CD4-positive, alpha-beta memory T cell (primary cell): ENCODE results near the gene SLC47A1. TPM values are rescaled to one million over a fixed set of nuclear protein-coding genes. Genes with fewer than 3 reads are reported as not detected.

Experiments
- CTCF ChIA-PET: fragments of 350-600 bp; sonication (Branson Sonifier 250); formaldehyde crosslinking; loops from one replicate; lab custom pipeline; 2021; ENCODE audit warnings: inconsistent platforms; ENCODE audit not compliant: partially characterized antibody; lab: Charles Lee
- POLR2A ChIA-PET: fragments of 350-600 bp; sonication (Branson Sonifier 250); formaldehyde crosslinking; loops from one replicate; lab custom pipeline; 2021; ENCODE audit not compliant: partially characterized antibody; lab: Charles Lee
- DNase-seq, 5 donors: peaks; one replicate each; pipeline versions ENCODE4 v3.0.0 to v3.0.0-alpha.2; 2020 to 2022; ENCODE audit warnings: mixed read lengths in 1 of 5
- H3K27ac ChIP-seq: one replicate; pipeline ENCODE4 v1.7.0; 2013; ENCODE audit warnings: low read depth, low read length
- H3K27me3 ChIP-seq: 2 replicates; pipeline ENCODE4 v1.7.0; 2013; ENCODE audit warnings: mild to moderate bottlenecking, low read length, moderate library complexity; ENCODE audit not compliant: insufficient read depth
- H3K36me3 ChIP-seq: 2 replicates; pipeline ENCODE4 v1.7.0; 2013; ENCODE audit warnings: mild to moderate bottlenecking, low read length, moderate library complexity; ENCODE audit not compliant: insufficient read depth
- H3K4me1 ChIP-seq: 2 replicates; pipeline ENCODE4 v1.7.0; 2013; ENCODE audit warnings: mild to moderate bottlenecking, low read length, moderate library complexity; ENCODE audit not compliant: insufficient read depth
- H3K4me3 ChIP-seq, 2 donors: one replicate each; pipeline ENCODE4 v1.7.0; 2013; ENCODE audit warnings: low read length in 2 of 2, mild to moderate bottlenecking in 1 of 2
- H3K9me3 ChIP-seq, 2 donors: one replicate each; pipeline ENCODE4 v1.7.0; 2013; ENCODE audit warnings: low read length in 2 of 2, control low read depth in 1 of 2; ENCODE audit not compliant: control insufficient read depth in 1 of 2
- H3K27ac Mint-ChIP-seq, 7 donors: one replicate each; pipeline ENCODE4 v1.8.0; 2020 to 2021; ENCODE audit warnings: mixed read lengths in 7 of 7, mild to moderate bottlenecking in 6 of 7, inconsistent platforms in 3 of 7, moderate library complexity in 3 of 7
- H3K27me3 Mint-ChIP-seq, 2 donors: one replicate each; pipeline ENCODE4 v1.8.0; 2020 to 2021; ENCODE audit warnings: mixed read lengths in 2 of 2
- H3K36me3 Mint-ChIP-seq, 2 donors: one replicate each; pipeline ENCODE4 v1.8.0; 2020 to 2021; ENCODE audit warnings: mixed read lengths in 2 of 2, inconsistent platforms in 1 of 2, mild to moderate bottlenecking in 1 of 2
- H3K4me1 Mint-ChIP-seq, 4 donors: one replicate each; pipeline ENCODE4 v1.8.0; 2020 to 2021; ENCODE audit warnings: mixed read lengths in 4 of 4, mild to moderate bottlenecking in 1 of 4
- H3K4me3 Mint-ChIP-seq, 8 donors: one replicate each; pipeline ENCODE4 v1.8.0; 2020 to 2021; ENCODE audit warnings: mixed read lengths in 8 of 8, mild to moderate bottlenecking in 7 of 8, moderate library complexity in 6 of 8, inconsistent platforms in 3 of 8
- H3K9me3 Mint-ChIP-seq, 8 donors: one replicate each; pipeline ENCODE4 v1.8.0; 2020 to 2021; ENCODE audit warnings: mixed read lengths in 8 of 8, mild to moderate bottlenecking in 5 of 8, inconsistent platforms in 3 of 8, moderate library complexity in 1 of 8
- intact Hi-C: fragments of 100-400 bp; cut with micrococcal nuclease; formaldehyde crosslinking; loops from one replicate; pipeline ENCODE4 v1.15.1; 2023
- polyA plus RNA-seq, 2 donors: library from polyadenylated mRNA; unstranded; fragments of 300-500 nt; fragmentation: Illumina TruSeq; gene quantifications; one replicate each; pipeline ENCODE4 v1.2.3, GENCODE V29; 2021
- total RNA-seq, 2 experiments: library from RNA; stranded (reverse); gene quantifications; one replicate each; pipeline ENCODE4 v1.2.3, GENCODE V29; 2021

The SLC47A1 gene
- total and polyA plus RNA-seq, 4 experiments from 2014 or later, result 0.25 TPM; not detected in 3

DNA sequence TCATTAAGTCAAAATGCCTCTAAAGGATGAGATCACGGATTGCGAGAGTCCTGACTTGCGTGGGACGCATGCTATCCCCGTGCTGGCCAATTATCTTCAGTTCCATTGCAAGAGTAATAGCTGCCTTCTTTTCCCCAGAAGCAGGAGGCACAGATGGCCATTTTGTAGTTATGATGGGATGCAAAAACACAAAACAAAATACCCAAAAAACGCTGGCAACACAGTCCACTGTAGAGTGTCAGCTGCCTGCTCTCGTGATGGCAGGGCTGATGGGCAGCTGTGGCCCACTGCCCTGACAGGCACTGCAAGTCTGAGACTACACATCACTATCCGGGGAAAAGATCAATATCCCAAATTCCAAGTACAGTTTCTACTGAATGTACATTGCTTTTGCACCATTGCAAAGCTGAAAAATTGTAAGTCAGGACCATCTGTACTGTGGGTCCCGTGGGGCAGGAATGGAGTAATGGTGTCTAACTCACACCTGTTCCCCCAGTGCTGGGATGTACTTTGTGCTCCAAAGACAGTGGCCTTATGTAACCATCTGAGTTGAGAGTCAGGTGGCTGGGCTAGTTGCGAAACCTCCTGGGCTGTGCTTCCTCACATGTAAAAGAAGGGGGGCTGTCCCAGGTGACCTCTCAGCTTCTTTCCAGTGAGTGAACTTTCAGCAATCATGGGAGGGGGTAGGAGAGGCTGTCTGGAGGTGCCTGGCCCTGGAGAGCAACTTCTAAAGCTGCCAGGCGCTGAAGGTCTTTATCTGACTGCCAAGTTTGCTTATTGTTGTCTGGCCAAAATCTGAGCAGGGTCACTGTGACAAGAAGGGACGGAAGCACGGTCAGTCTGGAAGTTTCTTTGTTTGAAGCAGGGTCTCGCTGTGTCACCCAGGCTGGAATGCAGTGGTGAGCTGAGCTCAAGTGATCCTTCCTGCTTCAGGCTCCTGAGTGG, 4.7 kb downstream of the SLC47A1 start:
- peaks cover 3 to 8% (median 6%) of the 10 kb centered on the region in 4 donors for H3K4me1 Mint-ChIP-seq
- Histone ChIP-seq H3K27ac (no peak overlapping the region), H3K9me3 (no peaks in the 10 kb centered on the region), H3K27me3 (peaks cover 15% of the 10 kb centered on the region), H3K4me1 (peaks cover 7% of the 10 kb centered on the region), H3K36me3 (no peaks in the 10 kb centered on the region), H3K4me3 (no peak overlapping the region)
- POLR2A ChIA-PET, result no interaction called here
- H3K36me3 Mint-ChIP-seq, result no peaks in the 10 kb centered on the region
- intact Hi-C loops, result no loop called here
- H3K27ac Mint-ChIP-seq, result no peak overlapping the region
- peaks cover 11 to 18% of the 10 kb centered on the region in 2 donors for H3K27me3 Mint-ChIP-seq
- H3K9me3 Mint-ChIP-seq, result no peaks in the 10 kb centered on the region
- H3K4me3 Mint-ChIP-seq, result no peak overlapping the region
- DNase-seq, result no peak
- CTCF ChIA-PET, result no interaction called here

DNA sequence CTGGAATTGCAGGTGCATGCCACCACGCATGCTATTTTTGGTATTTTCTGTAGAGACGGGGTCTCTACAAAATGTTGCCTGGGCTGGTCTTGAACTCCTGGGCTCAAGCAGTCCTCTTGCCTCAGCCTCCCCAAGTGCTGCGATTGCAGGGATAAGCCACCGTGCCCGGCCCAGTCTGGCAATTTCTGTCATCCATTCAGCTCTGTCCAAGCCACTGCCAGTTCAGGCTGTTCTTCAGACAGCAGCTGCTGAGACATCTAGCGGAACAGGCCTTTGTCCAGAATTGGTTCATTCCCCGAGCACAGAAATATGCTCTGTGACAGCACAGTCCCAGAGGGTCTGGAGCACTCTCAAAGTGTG, 5.4 kb downstream of the SLC47A1 start:
- Mint-ChIP-seq H3K27me3 (peaks cover 11 to 17% of the 10 kb centered on the region in 2 donors), H3K9me3 (no peaks in the 10 kb centered on the region), H3K4me3 (no peak overlapping the region), H3K4me1 (peaks cover 3 to 7% (median 6%) of the 10 kb centered on the region in 4 donors), H3K36me3 (no peaks in the 10 kb centered on the region), H3K27ac (no peak overlapping the region)
- Histone ChIP-seq H3K27ac (no peak overlapping the region), H3K4me1 (peaks cover 7% of the 10 kb centered on the region), H3K4me3 (no peak overlapping the region), H3K9me3 (no peaks in the 10 kb centered on the region), H3K36me3 (no peaks in the 10 kb centered on the region), H3K27me3 (peaks cover 13% of the 10 kb centered on the region)
- DNase-seq, result no peak
- intact Hi-C loops, result no loop called here
- ChIA-PET POLR2A (no interaction called here), CTCF (no interaction called here)

DNA sequence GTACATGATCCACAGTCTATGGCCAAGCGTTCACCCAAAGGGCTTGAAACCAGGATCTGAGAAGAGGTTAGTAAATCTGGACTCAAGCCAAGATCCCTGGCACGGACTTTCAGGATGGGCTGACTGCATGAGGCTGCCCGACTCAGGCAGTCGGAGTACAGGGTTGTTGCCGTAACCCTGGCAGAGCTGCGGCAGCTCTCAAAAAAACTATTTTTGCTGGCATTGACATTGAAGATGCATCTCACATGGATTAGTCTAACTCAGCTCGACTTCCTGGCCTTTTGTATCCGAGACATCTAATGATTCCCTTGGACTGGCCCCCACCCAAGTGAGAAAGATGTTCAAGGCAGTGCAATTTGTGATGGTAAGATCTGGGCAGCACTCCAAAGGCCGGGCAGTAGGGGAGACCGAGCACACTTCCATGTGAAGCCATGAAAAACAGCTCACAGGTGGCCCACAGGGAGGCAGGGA, 6.2 kb downstream of the SLC47A1 start:
- H3K4me1 Mint-ChIP-seq, result peaks cover 0 to under 1% (median under 1%) of the 10 kb centered on the region in 4 donors
- H3K36me3 Mint-ChIP-seq, result no peaks in the 10 kb centered on the region

DNA sequence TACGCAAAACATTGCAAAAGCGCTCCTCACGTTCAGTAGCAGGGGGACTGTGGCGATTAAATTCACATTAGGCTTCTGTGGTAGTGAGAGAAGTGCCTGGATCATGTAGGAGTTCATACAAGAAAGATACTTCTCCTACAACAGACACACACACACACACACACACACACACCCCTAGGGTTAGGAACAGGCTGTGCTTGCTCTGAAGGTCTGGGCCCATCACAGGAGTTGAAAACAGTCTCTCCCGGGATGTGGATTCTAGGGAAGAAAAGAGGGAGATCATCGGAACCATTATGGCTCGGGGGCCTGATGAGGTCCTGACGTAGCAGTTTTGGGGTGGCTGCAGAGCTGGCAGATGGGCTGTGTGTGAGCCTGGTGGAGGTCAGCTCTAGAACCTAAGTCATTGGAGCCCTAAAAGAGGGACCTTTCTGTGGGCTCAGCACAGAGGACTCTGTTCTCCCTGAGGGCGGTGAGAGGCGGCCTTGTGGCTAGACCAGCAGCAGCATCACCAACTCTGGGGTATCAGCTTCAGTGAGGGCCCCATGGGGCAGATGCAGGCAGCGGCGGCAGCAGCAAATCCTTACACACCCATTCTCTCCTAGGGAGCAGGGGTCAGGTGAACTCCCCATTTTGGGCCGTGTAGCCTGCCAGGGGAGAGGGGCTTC, 7.2 kb downstream of the SLC47A1 start:
- Histone ChIP-seq H3K4me1 (no peaks in the 10 kb centered on the region), H3K4me3 (no peak overlapping the region), H3K9me3 (no peaks in the 10 kb centered on the region), H3K27ac (no peak overlapping the region), H3K27me3 (peaks cover 4% of the 10 kb centered on the region), H3K36me3 (no peaks in the 10 kb centered on the region)
- intact Hi-C loops, result no loop called here
- Mint-ChIP-seq H3K36me3 (no peaks in the 10 kb centered on the region), H3K27ac (no peak overlapping the region), H3K4me3 (no peak overlapping the region), H3K27me3 (peaks cover 5 to 10% of the 10 kb centered on the region in 2 donors), H3K4me1 (no peaks in the 10 kb centered on the region), H3K9me3 (no peaks in the 10 kb centered on the region)
- POLR2A ChIA-PET, result no interaction called here
- no peak for DNase-seq
- CTCF ChIA-PET, result no interaction called here

More for the DNA sequence above, 6.2 kb downstream of the SLC47A1 start:
- CTCF ChIA-PET, result interaction anchor here (0.7 kb wide), 1 partner anchor 214 kb away, joined by 3 read pairs; no protein-coding TSS in a partner anchor
- no peak for DNase-seq
- Mint-ChIP-seq H3K27ac (no peak overlapping the region), H3K27me3 (peaks cover 5 to 11% of the 10 kb centered on the region in 2 donors), H3K4me3 (no peak overlapping the region), H3K9me3 (no peaks in the 10 kb centered on the region)
- intact Hi-C loops, result no loop called here
- no peaks in the 10 kb centered on the region for H3K4me1 ChIP-seq
- peaks cover 5% of the 10 kb centered on the region for H3K27me3 ChIP-seq
- no peaks in the 10 kb centered on the region for H3K36me3 ChIP-seq
- H3K9me3 ChIP-seq, result no peaks in the 10 kb centered on the region
- no peak overlapping the region for H3K4me3 ChIP-seq
- POLR2A ChIA-PET, result no interaction called here
- H3K27ac ChIP-seq, result no peak overlapping the region

DNA sequence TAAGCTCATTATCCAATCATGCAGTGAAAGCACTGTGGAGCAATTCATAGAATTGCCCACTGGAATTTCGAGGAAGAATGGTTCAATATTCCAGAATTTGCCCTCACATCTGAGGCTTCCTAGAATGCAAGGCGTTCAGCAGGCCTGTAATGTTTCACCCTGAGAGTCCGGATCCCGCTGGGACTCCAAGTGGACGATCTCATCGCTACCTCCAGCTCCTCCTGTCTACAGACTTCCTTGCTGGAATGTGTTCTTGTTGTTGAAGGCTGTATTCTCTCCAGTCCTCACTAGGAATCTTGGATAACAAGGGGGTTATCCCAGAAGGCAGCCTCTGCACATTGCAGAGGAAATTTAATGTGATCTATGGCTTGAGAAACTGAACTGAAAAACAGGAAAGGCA, 7.8 kb downstream of the SLC47A1 start:
- DNase-seq, result no peak
- H3K27ac Mint-ChIP-seq, result no peak overlapping the region
- peaks cover 5 to 8% of the 10 kb centered on the region in 2 donors for H3K27me3 Mint-ChIP-seq
- no peaks in the 10 kb centered on the region for H3K4me1 ChIP-seq
- no peak overlapping the region for H3K4me3 ChIP-seq
- H3K9me3 ChIP-seq, result no peaks in the 10 kb centered on the region
- no peaks in the 10 kb centered on the region for H3K36me3 ChIP-seq
- H3K4me3 Mint-ChIP-seq, result no peak overlapping the region
- ChIA-PET CTCF (no interaction called here), POLR2A (no interaction called here)
- H3K9me3 Mint-ChIP-seq, result no peaks in the 10 kb centered on the region
- peaks cover 0 to 1% (median 0%) of the 10 kb centered on the region in 4 donors for H3K4me1 Mint-ChIP-seq
- no peak overlapping the region for H3K27ac ChIP-seq
- H3K27me3 ChIP-seq, result peaks cover 4% of the 10 kb centered on the region
- H3K36me3 Mint-ChIP-seq, result no peaks in the 10 kb centered on the region
- intact Hi-C loops, result no loop called here

DNA sequence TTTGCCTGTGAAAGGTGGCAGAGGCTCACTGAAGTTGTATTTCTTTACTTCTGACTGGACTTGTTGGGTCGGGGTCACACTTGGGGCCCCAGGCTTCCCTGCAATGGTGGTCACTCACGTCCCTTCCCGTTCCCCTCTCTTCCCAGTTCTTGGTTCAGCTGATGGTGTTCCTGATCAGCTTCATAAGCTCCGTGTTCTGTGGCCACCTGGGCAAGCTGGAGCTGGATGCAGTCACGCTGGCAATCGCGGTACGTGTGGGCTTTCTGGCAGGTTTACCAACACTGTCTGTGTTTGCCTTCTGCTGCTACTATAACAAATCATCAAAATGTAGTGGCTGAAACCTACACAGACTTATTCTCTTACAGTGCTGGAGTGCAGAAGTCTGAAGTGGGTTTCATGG, 8.6 kb downstream of the SLC47A1 start:
- H3K9me3 ChIP-seq, result no peaks in the 10 kb centered on the region
- H3K9me3 Mint-ChIP-seq, result no peaks in the 10 kb centered on the region
- H3K36me3 Mint-ChIP-seq, result no peaks in the 10 kb centered on the region
- intact Hi-C loops, result no loop called here
- no peak for DNase-seq
- ChIA-PET CTCF (no interaction called here), POLR2A (no interaction called here)
- no peaks in the 10 kb centered on the region for H3K36me3 ChIP-seq
- peaks cover under 1% of the 10 kb centered on the region for H3K27me3 ChIP-seq
- H3K27ac ChIP-seq, result no peak overlapping the region
- H3K4me3 ChIP-seq, result no peak overlapping the region
- H3K4me1 ChIP-seq, result no peaks in the 10 kb centered on the region
- H3K4me1 Mint-ChIP-seq, result peaks cover 0 to 2% (median under 1%) of the 10 kb centered on the region in 4 donors
- no peak overlapping the region for H3K4me3 Mint-ChIP-seq
- peaks cover 4 to 5% of the 10 kb centered on the region in 2 donors for H3K27me3 Mint-ChIP-seq
- H3K27ac Mint-ChIP-seq, result no peak overlapping the region

DNA sequence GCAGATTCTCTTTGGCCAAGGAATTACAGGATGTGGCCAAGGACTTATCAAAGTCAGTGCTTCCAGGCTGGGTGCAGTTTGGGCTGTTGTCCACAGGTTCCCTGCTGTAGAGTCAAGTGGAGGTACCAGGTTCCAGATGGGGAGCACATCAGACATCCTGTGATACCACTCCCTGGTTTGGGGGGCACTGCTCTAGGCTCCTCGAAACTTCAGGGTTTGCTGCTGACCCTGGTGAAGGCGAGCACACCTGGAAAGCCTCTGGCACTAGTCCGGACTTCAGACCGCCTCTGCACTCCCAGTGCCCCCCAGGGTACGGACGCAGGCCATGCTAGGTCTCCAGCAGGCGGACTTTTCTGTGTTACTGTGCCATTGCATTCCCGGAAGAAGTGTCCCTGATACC, 10.7 kb downstream of the SLC47A1 start:
- ChIA-PET CTCF (no interaction called here), POLR2A (no interaction called here)
- no peak overlapping the region for H3K27ac ChIP-seq
- intact Hi-C loops, result no loop called here
- Mint-ChIP-seq H3K9me3 (no peaks in the 10 kb centered on the region), H3K4me1 (peaks cover 0 to 2% (median under 1%) of the 10 kb centered on the region in 4 donors), H3K27me3 (no peaks in the 10 kb centered on the region), H3K36me3 (no peaks in the 10 kb centered on the region), H3K27ac (no peak overlapping the region), H3K4me3 (no peak overlapping the region)
- H3K4me3 ChIP-seq, result no peak overlapping the region
- H3K4me1 ChIP-seq, result no peaks in the 10 kb centered on the region
- H3K9me3 ChIP-seq, result no peaks in the 10 kb centered on the region
- H3K36me3 ChIP-seq, result no peaks in the 10 kb centered on the region
- no peak for DNase-seq
- no peaks in the 10 kb centered on the region for H3K27me3 ChIP-seq
